ENCODE results near the gene AMPD3. TPM values are rescaled to one million over a fixed set of nuclear protein-coding genes. Genes with fewer than 3 reads are reported as not detected.

AMPD3 gene
- total RNA-seq, 1 experiment from 2014 or later: 5.9 TPM

DNA sequence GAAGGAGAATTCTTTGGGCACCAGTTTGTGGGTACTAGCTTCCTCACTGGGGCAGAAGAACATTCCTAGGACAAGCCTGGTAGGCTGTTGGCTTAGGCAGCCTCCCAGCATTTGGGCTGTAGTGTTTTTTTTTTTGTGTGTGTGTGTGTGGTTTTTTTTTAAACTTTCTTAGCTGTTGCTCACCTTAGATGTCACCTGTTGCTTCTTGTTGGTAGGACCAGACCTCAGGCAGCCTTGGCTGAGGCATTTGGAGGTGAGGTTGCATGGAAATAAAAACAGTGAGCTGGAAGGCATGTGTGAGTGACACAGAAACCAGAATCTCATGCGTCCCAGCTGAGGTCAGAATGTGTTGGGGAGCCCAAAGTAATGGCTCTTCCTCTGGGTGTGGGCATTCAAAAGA lies 21.3 kb downstream of the AMPD3 start:
- Mint-ChIP-seq H3K27ac (no peak overlapping the region; a peak in 1 of 7 replicates), H3K9me3 (no peaks in the 10 kb centered on the region), H3K4me3 (no peak overlapping the region), H3K36me3 (ENCODE audit: insufficient read depth in 1 of 3, low read depth in 3 of 3) (no peaks in the 10 kb centered on the region), H3K4me1 (peaks cover 0 to 11% of the 10 kb centered on the region in 2 experiments; a peak in 2 of 4 replicates), H3K27me3 (ENCODE audit: low read depth) (peaks cover 2% of the 10 kb centered on the region; the same call in 1 of the 2 replicates)
- no peak overlapping the region for H2AFZ ChIP-seq (ENCODE audit: low read length)
- no peaks in the 10 kb centered on the region for H3K79me2 ChIP-seq (ENCODE audit: insufficient read depth, low read length)
- H2BK120ac ChIP-seq (ENCODE audit: low read depth, low read length, poor library complexity, severe bottlenecking): no peak overlapping the region
- TF ChIP-seq, protein P1, sequence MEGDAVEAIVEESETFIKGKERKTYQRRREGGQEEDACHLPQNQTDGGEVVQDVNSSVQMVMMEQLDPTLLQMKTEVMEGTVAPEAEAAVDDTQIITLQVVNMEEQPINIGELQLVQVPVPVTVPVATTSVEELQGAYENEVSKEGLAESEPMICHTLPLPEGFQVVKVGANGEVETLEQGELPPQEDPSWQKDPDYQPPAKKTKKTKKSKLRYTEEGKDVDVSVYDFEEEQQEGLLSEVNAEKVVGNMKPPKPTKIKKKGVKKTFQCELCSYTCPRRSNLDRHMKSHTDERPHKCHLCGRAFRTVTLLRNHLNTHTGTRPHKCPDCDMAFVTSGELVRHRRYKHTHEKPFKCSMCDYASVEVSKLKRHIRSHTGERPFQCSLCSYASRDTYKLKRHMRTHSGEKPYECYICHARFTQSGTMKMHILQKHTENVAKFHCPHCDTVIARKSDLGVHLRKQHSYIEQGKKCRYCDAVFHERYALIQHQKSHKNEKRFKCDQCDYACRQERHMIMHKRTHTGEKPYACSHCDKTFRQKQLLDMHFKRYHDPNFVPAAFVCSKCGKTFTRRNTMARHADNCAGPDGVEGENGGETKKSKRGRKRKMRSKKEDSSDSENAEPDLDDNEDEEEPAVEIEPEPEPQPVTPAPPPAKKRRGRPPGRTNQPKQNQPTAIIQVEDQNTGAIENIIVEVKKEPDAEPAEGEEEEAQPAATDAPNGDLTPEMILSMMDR (conservative IDR thresholded peaks at IDR 0.05): no peak
- H3K18ac ChIP-seq (ENCODE audit: insufficient read length, low read depth, low read length): no peak overlapping the region
- no peak overlapping the region for H3K27ac ChIP-seq (ENCODE audit: insufficient read length, low read depth, low read length)
- no peak overlapping the region for H4K5ac ChIP-seq (ENCODE audit: insufficient read length, low read depth, low read length)
- H3K56ac ChIP-seq (ENCODE audit: insufficient read length, low read depth, low read length): no peak overlapping the region
- H3K23ac ChIP-seq (ENCODE audit: insufficient read length, low read depth, low read length): no peak overlapping the region
- H2BK12ac ChIP-seq (ENCODE audit: insufficient read length, low read depth, low read length): no peak overlapping the region
- H4K8ac ChIP-seq (replicated peaks; ENCODE audit: insufficient read length, low read depth, low read length): no peak overlapping the region
- no peak for DNase-seq
- no peak overlapping the region for H3K4me2 ChIP-seq (ENCODE audit: insufficient read depth, insufficient read length, low read length)
- no peaks in the 10 kb centered on the region for H3K23me2 ChIP-seq (ENCODE audit: insufficient read length, low read depth, low read length, poor library complexity, severe bottlenecking)
- no peaks in the 10 kb centered on the region for H4K20me1 ChIP-seq (ENCODE audit: control insufficient read depth, insufficient read depth, insufficient read length)
- H3K4me1 ChIP-seq (ENCODE audit: insufficient read depth, low read length): no peaks in the 10 kb centered on the region
- no peaks in the 10 kb centered on the region for H3K9me3 ChIP-seq (ENCODE audit: control insufficient read depth, low read depth, low read length)
- no peak overlapping the region for H3K4ac ChIP-seq (ENCODE audit: low read depth, low read length)
- no peak overlapping the region for H4K91ac ChIP-seq (ENCODE audit: insufficient read length, low read depth, low read length)
- H2BK15ac ChIP-seq (ENCODE audit: low read depth, low read length): no peak overlapping the region
- no peak overlapping the region for H3K9ac ChIP-seq (ENCODE audit: extremely low read depth, insufficient read length, low read length)
- no peaks in the 10 kb centered on the region for H3K79me1 ChIP-seq (ENCODE audit: insufficient read depth, low read depth, low read length, poor library complexity, severe bottlenecking)
- H2AK5ac ChIP-seq (ENCODE audit: insufficient read length, low read length): no peak overlapping the region
- no peak overlapping the region for H3K14ac ChIP-seq (ENCODE audit: insufficient read depth, low read length)
- no peaks in the 10 kb centered on the region for H3K27me3 ChIP-seq (ENCODE audit: insufficient read depth, low read length)
- H3T11ph ChIP-seq (ENCODE audit: low read length): no peak overlapping the region
- no peak overlapping the region for H2BK20ac ChIP-seq (ENCODE audit: low read depth, low read length, poor library complexity, severe bottlenecking)
- H2BK5ac ChIP-seq (ENCODE audit: insufficient read length, low read length): no peak overlapping the region
- WGBS (ENCODE audit: extremely low coverage, insufficient read length, low lambda C conversion rate): no CpG with 5 or more reads among the region's 1 CpG
